HG02610 (cell line): ENCODE measurements around the gene CACNA1I.

Source experiments
- ATAC-seq: cut with Tn5 transposase; IDR thresholded peaks from one replicate; pipeline ENCODE4 v1.9.1; 2021; ENCODE audit warnings: mild to moderate bottlenecking, moderate library complexity; ENCODE audit not compliant: unreplicated experiment

Gene CACNA1I

GRCh38 chr22:39535357-39535725, 35.2 kb upstream of the CACNA1I start:
- no peak for ATAC-seq

GRCh38 chr22:39535831-39536449, 34.6 kb upstream of the CACNA1I start:
- ATAC-seq, result no peak

- ATAC-seq, result no peak
Observed at GRCh38 chr22:39536711-39537110, 33.8 kb upstream of the CACNA1I start.

GRCh38 chr22:39537975-39538374, 32.6 kb upstream of the CACNA1I start:
- ATAC-seq, result no peak

- ATAC-seq, result no peak
Observed at GRCh38 chr22:39543095-39543494, 27.5 kb upstream of the CACNA1I start.

GRCh38 chr22:39545386-39546365, 24.9 kb upstream of the CACNA1I start:
- ATAC-seq, result no peak

- ATAC-seq, result no peak
Observed at GRCh38 chr22:39546889-39547586, 23.5 kb upstream of the CACNA1I start.

GRCh38 chr22:39547587-39547947, 23.0 kb upstream of the CACNA1I start:
- no peak for ATAC-seq

- ATAC-seq, result no peak
Observed at GRCh38 chr22:39553429-39553828, 17.1 kb upstream of the CACNA1I start.

GRCh38 chr22:39554151-39554550, 16.4 kb upstream of the CACNA1I start:
- no peak for ATAC-seq

- no peak for ATAC-seq
Observed at GRCh38 chr22:39556970-39557841, 13.3 kb upstream of the CACNA1I start.

- no peak for ATAC-seq
Observed at GRCh38 chr22:39558254-39558727, 12.3 kb upstream of the CACNA1I start.

- ATAC-seq, result no peak
Observed at GRCh38 chr22:39558950-39559349, 11.6 kb upstream of the CACNA1I start.

GRCh38 chr22:39559456-39560105, 11.0 kb upstream of the CACNA1I start:
- no peak for ATAC-seq

GRCh38 chr22:39560127-39560526, 10.4 kb upstream of the CACNA1I start:
- no peak for ATAC-seq

- no peak for ATAC-seq
Observed at GRCh38 chr22:39562839-39563489, 7.6 kb upstream of the CACNA1I start.

GRCh38 chr22:39563571-39564428, 6.8 kb upstream of the CACNA1I start:
- no peak for ATAC-seq

- no peak for ATAC-seq
Observed at GRCh38 chr22:39565414-39565944, 5.1 kb upstream of the CACNA1I start.
